OCI-LY1 (cell line): ENCODE results near the gene GALNT10.

Source experiments
- EZH2 ChIP-seq: fragments of 200-600 bp; sonication (generic), shearing (Covaris generic); IDR thresholded peaks from 2 replicates; pipeline ENCODE4 v1.8.0; 2017; ENCODE audit warnings: borderline replicate concordance, mixed run types, mild to moderate bottlenecking, antibody characterized with exemption, low read length, moderate library complexity, mixed read lengths
- TF ChIP-seq, protein P1 (sequence below): fragments of 200-600 bp; sonication (generic), shearing (Covaris generic); IDR thresholded peaks from 2 replicates; pipeline ENCODE4 v1.5.1; 2017; ENCODE audit warnings: mild to moderate bottlenecking, antibody characterized with exemption, low read length, moderate library complexity, mixed read lengths

DNA sequence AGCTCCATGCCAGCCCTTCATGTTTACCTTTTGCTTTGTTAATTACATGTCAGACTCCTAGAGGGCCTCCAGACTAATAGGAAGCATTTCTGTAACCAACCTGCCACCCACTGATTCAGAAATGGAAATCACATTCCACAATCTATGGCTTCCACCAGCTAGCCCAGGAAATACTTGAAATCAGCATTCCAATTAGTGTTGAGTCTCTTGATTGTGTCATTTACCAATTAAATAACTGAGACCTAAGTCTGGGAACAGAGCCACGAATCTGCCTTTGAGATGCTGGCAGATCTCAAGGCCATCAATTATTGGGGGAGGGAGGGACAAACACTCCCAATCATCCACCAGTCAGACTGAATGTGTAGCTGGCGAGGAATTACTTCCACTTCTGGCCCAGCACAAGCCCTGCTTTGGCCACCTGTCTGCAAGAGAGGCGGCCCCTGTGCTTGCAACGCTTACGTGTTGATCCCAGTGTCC is 227.8 kb downstream of the GALNT10 start:
- TF ChIP-seq, protein P1, sequence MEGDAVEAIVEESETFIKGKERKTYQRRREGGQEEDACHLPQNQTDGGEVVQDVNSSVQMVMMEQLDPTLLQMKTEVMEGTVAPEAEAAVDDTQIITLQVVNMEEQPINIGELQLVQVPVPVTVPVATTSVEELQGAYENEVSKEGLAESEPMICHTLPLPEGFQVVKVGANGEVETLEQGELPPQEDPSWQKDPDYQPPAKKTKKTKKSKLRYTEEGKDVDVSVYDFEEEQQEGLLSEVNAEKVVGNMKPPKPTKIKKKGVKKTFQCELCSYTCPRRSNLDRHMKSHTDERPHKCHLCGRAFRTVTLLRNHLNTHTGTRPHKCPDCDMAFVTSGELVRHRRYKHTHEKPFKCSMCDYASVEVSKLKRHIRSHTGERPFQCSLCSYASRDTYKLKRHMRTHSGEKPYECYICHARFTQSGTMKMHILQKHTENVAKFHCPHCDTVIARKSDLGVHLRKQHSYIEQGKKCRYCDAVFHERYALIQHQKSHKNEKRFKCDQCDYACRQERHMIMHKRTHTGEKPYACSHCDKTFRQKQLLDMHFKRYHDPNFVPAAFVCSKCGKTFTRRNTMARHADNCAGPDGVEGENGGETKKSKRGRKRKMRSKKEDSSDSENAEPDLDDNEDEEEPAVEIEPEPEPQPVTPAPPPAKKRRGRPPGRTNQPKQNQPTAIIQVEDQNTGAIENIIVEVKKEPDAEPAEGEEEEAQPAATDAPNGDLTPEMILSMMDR, result no peak
- TF ChIP-seq EZH2, result no peak
